BJ (cell line): ENCODE measurements around the gene CHURC1. TPM values are rescaled to one million over a fixed set of nuclear protein-coding genes. Genes with fewer than 3 reads are reported as not detected.
A peak's percentile ranks its signal among the peaks of the same experiment; 100 is the strongest.

Experiments used
- CTCF ChIA-PET: fragments of 350-600 bp; formaldehyde crosslinking; extraction: SDS; loops from one replicate; lab custom pipeline; 2021; ENCODE audit warnings: antibody characterized with exemption, inconsistent platforms; lab: Yijun Ruan, JAX
- POLR2A ChIA-PET: fragments of 300-600 bp; sonication (Branson Sonifier 250); formaldehyde crosslinking; extraction: SDS; loops from one replicate; lab custom pipeline; 2021; ENCODE audit warnings: antibody characterized with exemption; lab: Charles Lee
- DNase-seq: peaks from one replicate; pipeline ENCODE4 v3.0.0-alpha.2; 2011; ENCODE audit warnings: low read depth
- H3K27me3 ChIP-seq: 2 replicates; pipeline ENCODE4 v1.6.0; 2011; ENCODE audit warnings: low read length; ENCODE audit not compliant: control insufficient read depth, insufficient read depth
- H3K36me3 ChIP-seq: 2 replicates; pipeline ENCODE4 v1.5.1; 2011; ENCODE audit warnings: low read length; ENCODE audit not compliant: control insufficient read depth, insufficient read depth
- H3K4me3 ChIP-seq: 2 replicates; pipeline ENCODE4 v1.5.1; 2011; ENCODE audit warnings: low read depth, mild to moderate bottlenecking, control low read depth, low read length
- polyA plus RNA-seq: library from polyadenylated mRNA; depleted of rRNA; stranded (reverse); fragments of >200 nt; gene quantifications from 2 replicates; pipeline ENCODE4 v1.2.3, GENCODE V29; 2011
- TF ChIP-seq, protein P1 (sequence below): IDR thresholded peaks from 2 replicates; pipeline ENCODE4 v1.5.1; 2011; ENCODE audit warnings: low read depth, mild to moderate bottlenecking, control low read depth, inconsistent platforms, low read length, moderate library complexity; ENCODE audit not compliant: insufficient read depth

Gene CHURC1
- polyA plus RNA-seq, 1 experiment: 30.6 TPM

DNA sequence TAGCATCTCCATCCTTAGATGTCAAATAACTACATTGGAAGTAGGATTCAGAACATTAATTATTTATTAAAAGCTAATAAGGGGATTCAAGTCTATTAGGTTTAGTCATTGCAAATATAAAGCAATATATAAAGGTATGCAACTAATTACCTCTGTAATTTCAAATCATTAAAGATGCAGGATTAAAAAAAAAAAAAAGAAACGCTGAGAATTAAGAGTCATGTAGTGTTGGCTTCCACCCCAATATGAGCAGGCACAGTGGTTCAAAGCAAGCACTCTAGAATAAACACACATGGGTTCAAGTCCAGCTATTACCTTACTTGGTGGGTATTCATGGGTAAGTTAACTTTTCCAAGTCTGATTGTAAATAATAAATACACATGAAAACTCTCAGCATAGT lies 45.4 kb upstream of the CHURC1 start:
- Histone ChIP-seq H3K4me3 (no peak overlapping the region), H3K27me3 (peaks cover 11% of the 10 kb centered on the region), H3K36me3 (no peaks in the 10 kb centered on the region)
- ChIA-PET CTCF (interaction anchor here (0.7 to 1.6 kb wide), 5 partner anchors 12 to 45 kb away, joined by 3 to 9 read pairs (median 3); no protein-coding TSS in a partner anchor), POLR2A (no interaction called here)
- TF ChIP-seq, protein P1, sequence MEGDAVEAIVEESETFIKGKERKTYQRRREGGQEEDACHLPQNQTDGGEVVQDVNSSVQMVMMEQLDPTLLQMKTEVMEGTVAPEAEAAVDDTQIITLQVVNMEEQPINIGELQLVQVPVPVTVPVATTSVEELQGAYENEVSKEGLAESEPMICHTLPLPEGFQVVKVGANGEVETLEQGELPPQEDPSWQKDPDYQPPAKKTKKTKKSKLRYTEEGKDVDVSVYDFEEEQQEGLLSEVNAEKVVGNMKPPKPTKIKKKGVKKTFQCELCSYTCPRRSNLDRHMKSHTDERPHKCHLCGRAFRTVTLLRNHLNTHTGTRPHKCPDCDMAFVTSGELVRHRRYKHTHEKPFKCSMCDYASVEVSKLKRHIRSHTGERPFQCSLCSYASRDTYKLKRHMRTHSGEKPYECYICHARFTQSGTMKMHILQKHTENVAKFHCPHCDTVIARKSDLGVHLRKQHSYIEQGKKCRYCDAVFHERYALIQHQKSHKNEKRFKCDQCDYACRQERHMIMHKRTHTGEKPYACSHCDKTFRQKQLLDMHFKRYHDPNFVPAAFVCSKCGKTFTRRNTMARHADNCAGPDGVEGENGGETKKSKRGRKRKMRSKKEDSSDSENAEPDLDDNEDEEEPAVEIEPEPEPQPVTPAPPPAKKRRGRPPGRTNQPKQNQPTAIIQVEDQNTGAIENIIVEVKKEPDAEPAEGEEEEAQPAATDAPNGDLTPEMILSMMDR: no peak
- DNase-seq: no peak

DNA sequence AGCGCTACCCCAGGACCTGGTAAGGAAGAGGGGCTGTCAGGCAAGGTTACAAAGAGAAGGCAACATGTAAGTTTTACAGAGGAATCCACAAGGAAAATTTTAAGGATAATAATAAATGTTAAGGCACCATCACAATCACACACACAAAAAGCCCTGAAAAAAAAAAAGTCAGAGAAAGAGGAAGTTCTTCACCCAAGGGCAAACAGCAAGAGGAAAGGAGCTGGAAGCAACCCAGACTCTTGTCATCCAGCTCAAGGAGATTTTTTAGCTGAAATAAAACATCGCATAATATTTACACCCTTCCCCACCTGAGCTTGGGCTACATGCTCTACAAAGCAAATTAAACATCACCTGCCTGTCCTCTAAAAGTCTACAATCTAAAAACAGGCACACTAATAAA lies 44.1 kb upstream of the CHURC1 start:
- TF ChIP-seq, protein P1: no peak
- DNase-seq: no peak
- H3K36me3 ChIP-seq: no peaks in the 10 kb centered on the region
- POLR2A ChIA-PET: no interaction called here
- H3K27me3 ChIP-seq: peaks cover 11% of the 10 kb centered on the region
- CTCF ChIA-PET: interaction anchor here (0.6 to 1.4 kb wide), 2 partner anchors 47 to 481 kb away, joined by 3 to 4 read pairs; no protein-coding TSS in a partner anchor
- no peak overlapping the region for H3K4me3 ChIP-seq

DNA sequence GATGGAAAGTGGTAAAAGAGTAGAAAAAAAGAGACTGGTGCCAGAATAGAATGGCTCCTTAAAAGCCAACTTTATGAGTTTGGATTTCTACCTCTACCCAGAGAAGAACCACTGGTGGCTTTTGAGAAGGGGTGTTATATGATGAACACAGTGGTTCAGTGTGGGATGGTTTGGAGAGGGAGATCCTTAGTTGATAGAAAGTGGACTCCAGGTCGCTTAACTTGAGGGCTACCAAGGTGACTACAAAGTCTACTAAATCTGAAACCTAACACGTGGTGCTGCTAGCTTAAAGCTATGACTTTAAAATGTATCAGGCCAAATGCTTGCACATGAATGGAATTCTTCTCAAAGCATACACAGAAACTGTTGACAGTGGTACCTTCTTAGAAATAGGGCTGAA lies 42.9 kb upstream of the CHURC1 start:
- CTCF ChIA-PET: no interaction called here
- no peak for DNase-seq
- TF ChIP-seq, protein P1: no peak
- Histone ChIP-seq H3K36me3 (no peaks in the 10 kb centered on the region), H3K27me3 (peaks cover 10% of the 10 kb centered on the region; the same call in 1 of the 2 replicates), H3K4me3 (no peak overlapping the region)
- POLR2A ChIA-PET: no interaction called here

DNA sequence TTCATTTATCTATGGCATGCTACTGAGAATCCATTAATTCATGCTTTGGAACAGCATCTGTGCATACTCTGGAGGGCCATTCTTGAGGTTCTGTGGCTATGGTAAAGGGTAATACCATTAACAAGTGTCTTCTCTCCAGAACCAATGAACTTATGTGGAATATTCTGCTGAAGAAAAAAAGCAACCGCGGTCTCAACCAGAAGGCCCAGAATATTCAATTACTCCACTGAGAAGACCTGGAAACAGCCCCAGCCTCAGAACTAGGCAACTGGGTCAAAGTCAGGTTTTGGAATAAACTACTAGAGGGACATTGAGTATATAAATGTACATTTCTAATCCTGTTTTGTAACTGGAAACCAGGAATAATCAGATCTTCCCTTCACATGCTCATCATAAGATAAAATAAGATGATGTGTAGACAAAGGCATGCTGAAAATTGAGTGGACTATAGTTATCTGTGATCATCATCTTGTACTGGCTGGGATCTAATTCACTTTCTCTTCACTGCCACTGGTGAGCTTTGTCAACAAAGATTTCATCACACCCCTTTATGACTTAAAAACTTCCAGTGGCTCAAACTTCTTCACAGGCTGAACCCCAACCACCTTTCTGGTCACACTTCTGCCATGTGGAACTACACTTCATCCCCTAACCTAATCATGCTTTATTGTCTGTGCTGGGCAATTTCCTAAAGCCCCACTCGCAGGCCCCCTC lies 40.6 kb upstream of the CHURC1 start:
- H3K27me3 ChIP-seq: peaks cover 16% of the 10 kb centered on the region
- peak; percentile 1 for DNase-seq

DNA sequence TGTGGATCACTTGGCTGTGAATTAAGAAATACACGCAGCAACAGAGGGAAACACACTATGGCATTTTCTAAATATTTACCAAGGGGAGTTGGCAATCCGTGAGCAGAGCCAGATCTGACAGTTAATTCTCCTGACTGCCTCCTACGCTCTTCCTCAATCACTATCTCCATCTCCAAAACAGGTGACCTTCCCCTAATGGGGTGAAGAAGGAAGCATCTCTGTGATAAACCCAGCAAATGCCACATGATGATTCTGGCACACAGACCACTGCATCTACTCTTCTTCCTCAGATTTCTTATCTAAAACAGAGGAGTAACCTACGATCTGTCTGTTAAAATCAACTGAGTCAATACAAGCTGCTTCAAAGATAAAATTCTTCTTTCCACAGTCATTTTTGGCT lies 38.9 kb upstream of the CHURC1 start:
- Histone ChIP-seq H3K4me3 (no peak overlapping the region), H3K36me3 (no peaks in the 10 kb centered on the region), H3K27me3 (peaks cover 23% of the 10 kb centered on the region)
- POLR2A ChIA-PET: no interaction called here
- TF ChIP-seq, protein P1: no peak
- CTCF ChIA-PET: interaction anchor here (1.4 kb wide), 1 partner anchor 34 kb away, joined by 4 read pairs; no protein-coding TSS in a partner anchor
- DNase-seq: no peak

More for the DNA sequence above, 40.6 kb upstream of the CHURC1 start:
- H3K4me3 ChIP-seq: no peak overlapping the region
- TF ChIP-seq, protein P1: no peak
- CTCF ChIA-PET: interaction anchor here (1.4 kb wide), 1 partner anchor 29 kb away, joined by 4 read pairs; no protein-coding TSS in a partner anchor
- H3K36me3 ChIP-seq: no peaks in the 10 kb centered on the region
- POLR2A ChIA-PET: no interaction called here
